HG03159 (cell line): ENCODE measurements around the gene CLEC17A.
"Not testable (repeated sequence)": the region's sequence is repeated elsewhere in the genome, so short reads cannot be mapped to it uniquely, and the experiment has no call there.

ENCODE experiments used
- ATAC-seq: cut with Tn5 transposase; IDR thresholded peaks from one replicate; pipeline ENCODE4 v1.9.1; 2021; ENCODE audit warnings: mild to moderate bottlenecking, moderate library complexity; ENCODE audit not compliant: unreplicated experiment

The CLEC17A gene

GRCh38 chr19:14577264-14577663, 5.6 kb upstream of the CLEC17A start:
- ATAC-seq = no peak

- no peak for ATAC-seq
These were observed 4.9 kb upstream of the CLEC17A start for GRCh38 chr19:14577885-14578427.

GRCh38 chr19:14580623-14581237, 2.2 kb upstream of the CLEC17A start:
- no peak for ATAC-seq

GRCh38 chr19:14584372-14584771, 1.5 kb downstream of the CLEC17A start:
- not testable (repeated sequence) for ATAC-seq

- ATAC-seq = peak; percentile 72
These were observed 2.3 kb downstream of the CLEC17A start for GRCh38 chr19:14585187-14585586.

- ATAC-seq = not testable (repeated sequence)
These were observed 6.5 kb downstream of the CLEC17A start for GRCh38 chr19:14589433-14589832.

GRCh38 chr19:14595558-14595957, 12.7 kb downstream of the CLEC17A start:
- no peak for ATAC-seq

GRCh38 chr19:14599548-14600147, 16.8 kb downstream of the CLEC17A start:
- ATAC-seq = no peak

- peak; percentile 70 for ATAC-seq
These were observed 21.1 kb downstream of the CLEC17A start for GRCh38 chr19:14603990-14604387.

- ATAC-seq = no peak
These were observed 23.7 kb downstream of the CLEC17A start for GRCh38 chr19:14606627-14607026.

- no peak for ATAC-seq
These were observed 28.2 kb downstream of the CLEC17A start for GRCh38 chr19:14611051-14611450.

GRCh38 chr19:14612242-14612641, 29.4 kb downstream of the CLEC17A start:
- not testable (repeated sequence) for ATAC-seq

- ATAC-seq = no peak
These were observed 29.8 kb downstream of the CLEC17A start for GRCh38 chr19:14612657-14613056.

GRCh38 chr19:14613399-14614098, 30.7 kb downstream of the CLEC17A start:
- not testable (repeated sequence) for ATAC-seq

GRCh38 chr19:14614099-14614412, 31.2 kb downstream of the CLEC17A start:
- ATAC-seq = no peak

- no peak for ATAC-seq
These were observed 32.7 kb downstream of the CLEC17A start for GRCh38 chr19:14615623-14616022.

GRCh38 chr19:14616407-14616806, 33.5 kb downstream of the CLEC17A start:
- ATAC-seq = no peak

- ATAC-seq = no peak
These were observed 36.5 kb downstream of the CLEC17A start for GRCh38 chr19:14619404-14619803.

- not testable (repeated sequence) for ATAC-seq
These were observed 41.6 kb downstream of the CLEC17A start for GRCh38 chr19:14624491-14624890.

GRCh38 chr19:14629557-14629956, 46.7 kb downstream of the CLEC17A start:
- ATAC-seq = no peak

- ATAC-seq = no peak
These were observed 49.4 kb downstream of the CLEC17A start for GRCh38 chr19:14632286-14632685.
